Anterior cingulate cortex (tissue), 58 donors: ENCODE data around the gene MBNL1.

ENCODE experiments used
- DNase-seq, 58 donors: peaks; one replicate each; lab custom pipeline; 2025; lab: John Stamatoyannopoulos, UW

Gene MBNL1

GRCh38 chr3:152314677-152315353, 46.1 kb downstream of the MBNL1 start:
- DNase-seq: no peak

- no peak for DNase-seq
These were observed 46.9 kb downstream of the MBNL1 start for GRCh38 chr3:152315623-152316022.

- no peak for DNase-seq
These were observed 47.6 kb downstream of the MBNL1 start for GRCh38 chr3:152316318-152316717.

GRCh38 chr3:152317184-152317583, 48.5 kb downstream of the MBNL1 start:
- DNase-seq: no peak

- DNase-seq: no peak
These were observed 49.2 kb downstream of the MBNL1 start for GRCh38 chr3:152317956-152318355.

GRCh38 chr3:152318512-152318911, 49.8 kb downstream of the MBNL1 start:
- DNase-seq: no peak

- no peak for DNase-seq
These were observed 50.5 kb downstream of the MBNL1 start for GRCh38 chr3:152319256-152319655.

GRCh38 chr3:152319831-152320617, 51.3 kb downstream of the MBNL1 start:
- DNase-seq: peak in 1 of 58 donors; percentile 21

GRCh38 chr3:152321200-152321954, 52.6 kb downstream of the MBNL1 start:
- DNase-seq: no peak

- no peak for DNase-seq
These were observed 53.2 kb downstream of the MBNL1 start for GRCh38 chr3:152321955-152322377.

- no peak for DNase-seq
These were observed 54.0 kb downstream of the MBNL1 start for GRCh38 chr3:152322756-152323155.

- no peak for DNase-seq
These were observed 55.1 kb downstream of the MBNL1 start for GRCh38 chr3:152323834-152324233.

- no peak for DNase-seq
These were observed 56.4 kb downstream of the MBNL1 start for GRCh38 chr3:152325136-152325535.

GRCh38 chr3:152327203-152327602, 58.5 kb downstream of the MBNL1 start:
- DNase-seq: no peak

GRCh38 chr3:152328841-152329240, 60.1 kb downstream of the MBNL1 start:
- DNase-seq: no peak

GRCh38 chr3:152330559-152330958, 61.8 kb downstream of the MBNL1 start:
- DNase-seq: no peak

GRCh38 chr3:152331018-152331541, 62.4 kb downstream of the MBNL1 start:
- DNase-seq: no peak

- DNase-seq: no peak
These were observed 63.3 kb downstream of the MBNL1 start for GRCh38 chr3:152331998-152332397.

GRCh38 chr3:152333928-152334327, 65.2 kb downstream of the MBNL1 start:
- no peak for DNase-seq

- no peak for DNase-seq
These were observed 66.0 kb downstream of the MBNL1 start for GRCh38 chr3:152334761-152335160.

- no peak for DNase-seq
These were observed 66.5 kb downstream of the MBNL1 start for GRCh38 chr3:152335273-152335672.
